H9 (cell line): ENCODE data around the gene PCSK6. TPM values are rescaled to one million over a fixed set of nuclear protein-coding genes. Genes with fewer than 3 reads are reported as not detected.

Source experiments
- DNase-seq: peaks from one replicate; pipeline ENCODE4 v3.0.0-alpha.2; 2017
- H2AFZ ChIP-seq: one replicate; pipeline ENCODE4 v1.6.1; 2013; ENCODE audit warnings: mild to moderate bottlenecking, low read length, control low read depth, moderate library complexity
- H2AK5ac ChIP-seq: 2 replicates; pipeline ENCODE4 v1.6.1; 2013; ENCODE audit warnings: low read length, control low read depth, mixed read lengths; ENCODE audit not compliant: insufficient read length
- H2BK120ac ChIP-seq: one replicate; pipeline ENCODE4 v1.6.1; 2013; ENCODE audit warnings: low read depth, mild to moderate bottlenecking, low read length, control low read depth, inconsistent platforms; ENCODE audit not compliant: poor library complexity, severe bottlenecking
- H2BK12ac ChIP-seq: 2 replicates; pipeline ENCODE4 v1.6.1; 2013; ENCODE audit warnings: low read length, control low read depth, mixed read lengths, low read depth; ENCODE audit not compliant: insufficient read length
- H2BK15ac ChIP-seq: 2 replicates; pipeline ENCODE4 v1.6.1; 2013; ENCODE audit warnings: low read depth, low read length, control low read depth
- H2BK20ac ChIP-seq: one replicate; pipeline ENCODE4 v1.6.1; 2013; ENCODE audit warnings: low read depth, mild to moderate bottlenecking, low read length, control low read depth, inconsistent platforms; ENCODE audit not compliant: poor library complexity, severe bottlenecking
- H2BK5ac ChIP-seq: 2 replicates; pipeline ENCODE4 v1.6.1; 2013; ENCODE audit warnings: low read length, control low read depth, mixed read lengths; ENCODE audit not compliant: insufficient read length
- H3K14ac ChIP-seq: 2 replicates; pipeline ENCODE4 v1.6.1; 2013; ENCODE audit warnings: low read length, control low read depth; ENCODE audit not compliant: insufficient read depth
- H3K18ac ChIP-seq: 2 replicates; pipeline ENCODE4 v1.6.1; 2013; ENCODE audit warnings: low read depth, mild to moderate bottlenecking, mixed read lengths, low read length, control low read depth; ENCODE audit not compliant: insufficient read length
- H3K23ac ChIP-seq: 2 replicates; pipeline ENCODE4 v1.6.1; 2013; ENCODE audit warnings: low read length, control low read depth, mixed read lengths, low read depth; ENCODE audit not compliant: insufficient read length
- H3K23me2 ChIP-seq: 2 replicates; pipeline ENCODE4 v1.6.1; 2013; ENCODE audit warnings: low read depth, mild to moderate bottlenecking, mixed read lengths, low read length, control low read depth; ENCODE audit not compliant: insufficient read length, poor library complexity, severe bottlenecking
- H3K27ac ChIP-seq: 2 replicates; pipeline ENCODE4 v1.5.1; 2013; ENCODE audit warnings: low read length, control low read depth, mixed read lengths, low read depth; ENCODE audit not compliant: insufficient read length
- H3K27me3 ChIP-seq: 2 replicates; pipeline ENCODE4 v1.6.1; 2013; ENCODE audit warnings: low read length, control low read depth, inconsistent platforms; ENCODE audit not compliant: insufficient read depth
- H3K4ac ChIP-seq: 2 replicates; pipeline ENCODE4 v1.6.1; 2013; ENCODE audit warnings: low read depth, mild to moderate bottlenecking, control low read depth, inconsistent platforms, low read length, moderate library complexity
- H3K4me1 ChIP-seq: 2 replicates; pipeline ENCODE4 v1.6.1; 2013; ENCODE audit warnings: low read length, control low read depth, inconsistent platforms; ENCODE audit not compliant: insufficient read depth
- H3K4me2 ChIP-seq: 2 replicates; pipeline ENCODE4 v1.6.1; 2013; ENCODE audit warnings: low read length, control low read depth, mixed read lengths; ENCODE audit not compliant: insufficient read length, insufficient read depth
- H3K56ac ChIP-seq: 2 replicates; pipeline ENCODE4 v1.6.1; 2013; ENCODE audit warnings: low read depth, mild to moderate bottlenecking, mixed read lengths, low read length, control low read depth; ENCODE audit not compliant: insufficient read length
- H3K79me1 ChIP-seq: 2 replicates; pipeline ENCODE4 v1.6.1; 2013; ENCODE audit warnings: low read depth, mild to moderate bottlenecking, moderate library complexity, low read length, control low read depth, inconsistent platforms; ENCODE audit not compliant: insufficient read depth, poor library complexity, severe bottlenecking
- H3K79me2 ChIP-seq: 2 replicates; pipeline ENCODE4 v1.6.1; 2013; ENCODE audit warnings: low read length, control low read depth, inconsistent platforms; ENCODE audit not compliant: insufficient read depth
- H3K9ac ChIP-seq: 2 replicates; pipeline ENCODE4 v1.6.1; 2013; ENCODE audit warnings: low read length, control low read depth, mixed read lengths; ENCODE audit not compliant: insufficient read length; ENCODE audit errors: extremely low read depth
- H3K9me3 ChIP-seq: one replicate; pipeline ENCODE4 v1.6.1; 2013; ENCODE audit warnings: low read depth, low read length, inconsistent platforms; ENCODE audit not compliant: control insufficient read depth
- H3T11ph ChIP-seq: one replicate; pipeline ENCODE4 v1.6.1; 2013; ENCODE audit warnings: mild to moderate bottlenecking, low read length, control low read depth, inconsistent platforms
- H4K20me1 ChIP-seq: one replicate; pipeline ENCODE4 v1.6.1; 2013; ENCODE audit not compliant: control insufficient read depth, insufficient read length, insufficient read depth
- H4K5ac ChIP-seq: 2 replicates; pipeline ENCODE4 v1.6.1; 2013; ENCODE audit warnings: low read depth, mild to moderate bottlenecking, mixed read lengths, low read length, control low read depth; ENCODE audit not compliant: insufficient read length
- H4K8ac ChIP-seq: replicated peaks from 2 replicates; pipeline ENCODE4 v1.6.1; 2013; ENCODE audit warnings: low read length, control low read depth, mixed read lengths, low read depth; ENCODE audit not compliant: insufficient read length
- H4K91ac ChIP-seq: 2 replicates; pipeline ENCODE4 v1.6.1; 2013; ENCODE audit warnings: low read depth, mild to moderate bottlenecking, moderate library complexity, mixed read lengths, low read length, control low read depth; ENCODE audit not compliant: insufficient read length
- H3K27ac Mint-ChIP-seq, 3 experiments: 2 replicates in 2 of 3; 3 replicates in 1 of 3; pipeline ENCODE4 v1.8.0; 2020 to 2021; ENCODE audit warnings: mixed read lengths in 3 of 3, mild to moderate bottlenecking in 1 of 3, moderate library complexity in 1 of 3
- H3K27me3 Mint-ChIP-seq: 2 replicates; pipeline ENCODE4 v1.8.0; 2021; ENCODE audit warnings: low read depth, mild to moderate bottlenecking, moderate library complexity, mixed read lengths
- H3K36me3 Mint-ChIP-seq, 3 experiments: 2 replicates in 2 of 3; 3 replicates in 1 of 3; pipeline ENCODE4 v1.8.0; 2020 to 2021; ENCODE audit warnings: low read depth in 3 of 3, mixed read lengths in 3 of 3; ENCODE audit not compliant: insufficient read depth in 1 of 3
- H3K4me1 Mint-ChIP-seq, 2 experiments: 2 replicates each; pipeline ENCODE4 v1.8.0; 2020; ENCODE audit warnings: mixed read lengths in 2 of 2
- H3K4me3 Mint-ChIP-seq, 2 experiments: 2 replicates in 1 of 2; 3 replicates in 1 of 2; pipeline ENCODE4 v1.8.0; 2020 to 2021; ENCODE audit warnings: mild to moderate bottlenecking in 2 of 2, mixed read lengths in 2 of 2, moderate library complexity in 1 of 2
- H3K9me3 Mint-ChIP-seq, 2 experiments: 2 replicates in 1 of 2; 3 replicates in 1 of 2; pipeline ENCODE4 v1.8.0; 2020; ENCODE audit warnings: mild to moderate bottlenecking in 2 of 2, mixed read lengths in 2 of 2, moderate library complexity in 1 of 2
- whole genome bisulfite sequencing: extraction: QIAGEN DNeasy Blood & Tissue Kit; methylation state at CpG from one replicate; pipeline ENCODE4 v1.1.7; 2013; ENCODE audit warnings: missing lambda C conversion rate, low lambda C conversion rate, mixed read lengths; ENCODE audit not compliant: insufficient read length; ENCODE audit errors: extremely low coverage; 5-methylcytosine and 5-hydroxymethylcytosine counted together
- total RNA-seq: library from RNA; stranded (reverse); gene quantifications from 2 replicates; pipeline ENCODE4 v1.2.1, GENCODE V29; 2021
- TF ChIP-seq, protein P1 (sequence below): fragments of 200-600 bp; sonication (generic); conservative IDR thresholded peaks from 3 replicates; pipeline ENCODE4 v1.8.0; 2021; ENCODE audit warnings: antibody characterized with exemption, mild to moderate bottlenecking

PCSK6 gene
- total RNA-seq, 1 experiment from 2014 or later = 4.0 TPM

- Mint-ChIP-seq H3K36me3 (no peaks in the 10 kb centered on the region; a peak in 1 of 7 replicates), H3K27me3 (peaks cover 13% of the 10 kb centered on the region), H3K4me1 (peaks cover 27 to 38% of the 10 kb centered on the region in 2 experiments), H3K4me3 (no peak overlapping the region), H3K27ac (no peak overlapping the region), H3K9me3 (no peaks in the 10 kb centered on the region)
- no peak overlapping the region for H2BK120ac ChIP-seq
- no peaks in the 10 kb centered on the region for H3K79me2 ChIP-seq
- no peak for DNase-seq
- no CpG with 5 or more reads among the region's 11 CpGs for WGBS
- no peaks in the 10 kb centered on the region for H3K9me3 ChIP-seq
- TF ChIP-seq, protein P1, sequence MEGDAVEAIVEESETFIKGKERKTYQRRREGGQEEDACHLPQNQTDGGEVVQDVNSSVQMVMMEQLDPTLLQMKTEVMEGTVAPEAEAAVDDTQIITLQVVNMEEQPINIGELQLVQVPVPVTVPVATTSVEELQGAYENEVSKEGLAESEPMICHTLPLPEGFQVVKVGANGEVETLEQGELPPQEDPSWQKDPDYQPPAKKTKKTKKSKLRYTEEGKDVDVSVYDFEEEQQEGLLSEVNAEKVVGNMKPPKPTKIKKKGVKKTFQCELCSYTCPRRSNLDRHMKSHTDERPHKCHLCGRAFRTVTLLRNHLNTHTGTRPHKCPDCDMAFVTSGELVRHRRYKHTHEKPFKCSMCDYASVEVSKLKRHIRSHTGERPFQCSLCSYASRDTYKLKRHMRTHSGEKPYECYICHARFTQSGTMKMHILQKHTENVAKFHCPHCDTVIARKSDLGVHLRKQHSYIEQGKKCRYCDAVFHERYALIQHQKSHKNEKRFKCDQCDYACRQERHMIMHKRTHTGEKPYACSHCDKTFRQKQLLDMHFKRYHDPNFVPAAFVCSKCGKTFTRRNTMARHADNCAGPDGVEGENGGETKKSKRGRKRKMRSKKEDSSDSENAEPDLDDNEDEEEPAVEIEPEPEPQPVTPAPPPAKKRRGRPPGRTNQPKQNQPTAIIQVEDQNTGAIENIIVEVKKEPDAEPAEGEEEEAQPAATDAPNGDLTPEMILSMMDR = no peak
- H3K4me2 ChIP-seq = no peak overlapping the region
- H3K23me2 ChIP-seq = no peaks in the 10 kb centered on the region
- H3K79me1 ChIP-seq = no peaks in the 10 kb centered on the region
- H4K91ac ChIP-seq = no peak overlapping the region
- no peak overlapping the region for H4K5ac ChIP-seq
- H2BK15ac ChIP-seq = no peak overlapping the region
- no peak overlapping the region for H3K18ac ChIP-seq
- H2BK5ac ChIP-seq = no peak overlapping the region
- H3K56ac ChIP-seq = no peak overlapping the region
- H3T11ph ChIP-seq = no peak overlapping the region
- no peak overlapping the region; the same call in 1 of the 2 replicates for H3K14ac ChIP-seq
- H3K27ac ChIP-seq = no peak overlapping the region
- no peak overlapping the region for H2BK20ac ChIP-seq
- no peaks in the 10 kb centered on the region for H3K27me3 ChIP-seq
- H3K23ac ChIP-seq = no peak overlapping the region
- H4K8ac ChIP-seq = no peak overlapping the region
- no peak overlapping the region for H2AK5ac ChIP-seq
- H2BK12ac ChIP-seq = no peak overlapping the region
- H4K20me1 ChIP-seq = no peaks in the 10 kb centered on the region
- peaks cover 5% of the 10 kb centered on the region; the same call in 1 of the 2 replicates for H3K4me1 ChIP-seq
- H3K4ac ChIP-seq = no peak overlapping the region
- no peak overlapping the region for H2AFZ ChIP-seq
- no peak overlapping the region for H3K9ac ChIP-seq
Measured at GRCh38 chr15:101371519-101371918, 118.0 kb downstream of the PCSK6 start.
